Measurements from ENCODE around the gene RGS9BP. TPM values are rescaled to one million over a fixed set of nuclear protein-coding genes. Genes with fewer than 3 reads are reported as not detected.

Gene RGS9BP
- total RNA-seq, 1 donor from 2014 or later = 0.29 TPM

DNA sequence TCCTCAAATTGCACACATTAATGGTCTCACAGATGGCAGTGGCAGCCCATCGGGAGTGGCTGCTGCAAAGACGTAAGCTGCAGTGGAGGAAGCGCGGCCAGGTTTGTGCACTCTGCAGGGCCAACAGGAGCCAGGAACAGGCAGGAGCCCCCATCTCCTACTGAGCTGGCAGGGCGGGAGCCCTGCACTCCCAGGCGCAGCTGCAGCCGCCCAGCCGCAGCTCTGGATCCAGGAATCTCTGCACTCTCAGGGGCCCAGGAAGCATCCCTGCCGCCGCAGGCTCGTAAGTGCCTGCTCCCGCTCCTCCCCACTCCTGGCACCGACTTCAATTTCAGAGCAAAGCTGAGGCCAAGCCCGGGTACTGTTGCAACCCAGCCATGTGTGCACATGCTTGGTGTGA lies 38.2 kb upstream of the RGS9BP start:
- TF ChIP-seq, protein P1, sequence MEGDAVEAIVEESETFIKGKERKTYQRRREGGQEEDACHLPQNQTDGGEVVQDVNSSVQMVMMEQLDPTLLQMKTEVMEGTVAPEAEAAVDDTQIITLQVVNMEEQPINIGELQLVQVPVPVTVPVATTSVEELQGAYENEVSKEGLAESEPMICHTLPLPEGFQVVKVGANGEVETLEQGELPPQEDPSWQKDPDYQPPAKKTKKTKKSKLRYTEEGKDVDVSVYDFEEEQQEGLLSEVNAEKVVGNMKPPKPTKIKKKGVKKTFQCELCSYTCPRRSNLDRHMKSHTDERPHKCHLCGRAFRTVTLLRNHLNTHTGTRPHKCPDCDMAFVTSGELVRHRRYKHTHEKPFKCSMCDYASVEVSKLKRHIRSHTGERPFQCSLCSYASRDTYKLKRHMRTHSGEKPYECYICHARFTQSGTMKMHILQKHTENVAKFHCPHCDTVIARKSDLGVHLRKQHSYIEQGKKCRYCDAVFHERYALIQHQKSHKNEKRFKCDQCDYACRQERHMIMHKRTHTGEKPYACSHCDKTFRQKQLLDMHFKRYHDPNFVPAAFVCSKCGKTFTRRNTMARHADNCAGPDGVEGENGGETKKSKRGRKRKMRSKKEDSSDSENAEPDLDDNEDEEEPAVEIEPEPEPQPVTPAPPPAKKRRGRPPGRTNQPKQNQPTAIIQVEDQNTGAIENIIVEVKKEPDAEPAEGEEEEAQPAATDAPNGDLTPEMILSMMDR (IDR thresholded peaks at IDR 0.05; ENCODE audit: unreplicated experiment) = no peak
- H3K36me3 Mint-ChIP-seq = peaks cover 41% of the 10 kb centered on the region
- H3K9me3 Mint-ChIP-seq = no peaks in the 10 kb centered on the region
- H3K4me3 Mint-ChIP-seq = no peak overlapping the region
- no peak overlapping the region for H3K27ac Mint-ChIP-seq
- H3K4me1 Mint-ChIP-seq = no peaks in the 10 kb centered on the region
- H3K27me3 Mint-ChIP-seq (ENCODE audit: low read depth) = no peaks in the 10 kb centered on the region
- DNase-seq (ENCODE audit: low spot score in 2 of 2, unreplicated experiment in 2 of 2) = no peak

DNA sequence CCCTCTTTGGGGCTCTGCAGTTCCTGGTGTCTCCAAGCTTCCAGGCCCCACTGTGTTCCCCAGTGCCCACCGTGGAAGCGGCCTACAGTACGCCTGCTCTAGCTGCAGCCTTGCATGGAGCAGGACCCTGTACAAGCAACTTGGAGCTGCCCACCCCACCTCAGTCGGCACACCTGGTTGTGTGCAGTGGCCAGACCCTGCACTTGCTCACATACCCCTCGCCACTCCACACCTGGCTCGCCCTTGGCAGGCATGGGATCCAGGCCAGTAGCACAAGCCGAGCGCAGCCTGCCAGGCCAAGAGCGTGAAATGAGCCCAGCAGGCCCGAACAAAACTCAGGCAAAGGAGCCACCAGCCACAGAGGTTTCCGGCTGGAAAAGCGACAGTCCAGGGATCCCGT lies 37.0 kb upstream of the RGS9BP start:
- no peak overlapping the region for H3K4me3 Mint-ChIP-seq
- peaks cover 48% of the 10 kb centered on the region for H3K36me3 Mint-ChIP-seq
- TF ChIP-seq, protein P1 (IDR thresholded peaks at IDR 0.05; ENCODE audit: unreplicated experiment) = no peak
- no peak overlapping the region for H3K27ac Mint-ChIP-seq
- no peaks in the 10 kb centered on the region for H3K4me1 Mint-ChIP-seq
- no peak for DNase-seq (ENCODE audit: low spot score in 2 of 2, unreplicated experiment in 2 of 2)
- no peaks in the 10 kb centered on the region for H3K9me3 Mint-ChIP-seq
- H3K27me3 Mint-ChIP-seq (ENCODE audit: low read depth) = no peaks in the 10 kb centered on the region

DNA sequence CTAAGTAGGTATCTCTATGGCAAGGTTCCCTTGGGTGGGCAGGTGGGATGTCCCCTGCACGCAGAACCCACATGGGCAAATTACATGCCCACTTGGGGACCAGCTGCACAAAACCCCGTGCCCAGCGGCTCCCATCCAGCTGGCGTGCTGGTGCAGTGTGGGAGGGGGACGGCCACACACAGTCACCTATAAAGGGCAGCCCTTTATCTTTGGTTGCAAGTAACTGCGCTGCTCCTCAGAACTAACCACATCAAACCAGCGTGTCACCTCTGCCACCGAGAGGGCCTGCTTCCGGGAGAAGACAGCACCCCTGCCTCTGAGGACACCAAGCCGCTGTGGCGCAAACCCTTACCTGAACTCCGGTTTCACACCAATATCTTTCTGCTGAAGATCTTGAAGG lies 32.9 kb upstream of the RGS9BP start:
- TF ChIP-seq, protein P1 (IDR thresholded peaks at IDR 0.05; ENCODE audit: unreplicated experiment) = no peak
- no peak for DNase-seq (ENCODE audit: low spot score in 2 of 2, unreplicated experiment in 2 of 2)
- Mint-ChIP-seq H3K36me3 (peaks cover 55% of the 10 kb centered on the region), H3K27me3 (ENCODE audit: low read depth) (no peaks in the 10 kb centered on the region), H3K4me3 (no peak overlapping the region), H3K27ac (no peak overlapping the region), H3K4me1 (no peaks in the 10 kb centered on the region), H3K9me3 (no peaks in the 10 kb centered on the region)

DNA sequence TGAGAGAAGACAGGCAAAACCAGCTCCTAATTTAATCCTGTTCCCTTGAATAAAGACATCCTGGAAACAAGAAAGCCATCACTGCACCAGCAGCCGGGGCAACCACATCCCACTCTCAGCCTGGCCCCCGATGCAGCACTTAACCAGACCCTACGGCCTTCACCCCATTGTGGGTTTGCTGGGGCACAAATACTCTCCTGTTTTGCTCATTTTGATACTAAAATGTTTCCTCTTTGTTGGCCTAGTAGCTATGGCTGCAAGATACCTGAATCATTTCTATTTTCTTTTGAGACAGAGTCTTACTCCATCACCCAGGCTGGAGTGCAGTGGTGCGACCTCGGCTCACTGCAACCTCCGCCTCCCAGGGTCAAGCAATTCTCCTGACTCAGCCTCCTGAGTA lies 29.1 kb upstream of the RGS9BP start:
- TF ChIP-seq, protein P1 (IDR thresholded peaks at IDR 0.05; ENCODE audit: unreplicated experiment) = no peak
- Mint-ChIP-seq H3K4me1 (no peaks in the 10 kb centered on the region), H3K4me3 (no peak overlapping the region), H3K36me3 (peaks cover 42% of the 10 kb centered on the region), H3K9me3 (no peaks in the 10 kb centered on the region), H3K27ac (no peak overlapping the region), H3K27me3 (ENCODE audit: low read depth) (no peaks in the 10 kb centered on the region)
- DNase-seq (ENCODE audit: low spot score in 2 of 2, unreplicated experiment in 2 of 2) = no peak

DNA sequence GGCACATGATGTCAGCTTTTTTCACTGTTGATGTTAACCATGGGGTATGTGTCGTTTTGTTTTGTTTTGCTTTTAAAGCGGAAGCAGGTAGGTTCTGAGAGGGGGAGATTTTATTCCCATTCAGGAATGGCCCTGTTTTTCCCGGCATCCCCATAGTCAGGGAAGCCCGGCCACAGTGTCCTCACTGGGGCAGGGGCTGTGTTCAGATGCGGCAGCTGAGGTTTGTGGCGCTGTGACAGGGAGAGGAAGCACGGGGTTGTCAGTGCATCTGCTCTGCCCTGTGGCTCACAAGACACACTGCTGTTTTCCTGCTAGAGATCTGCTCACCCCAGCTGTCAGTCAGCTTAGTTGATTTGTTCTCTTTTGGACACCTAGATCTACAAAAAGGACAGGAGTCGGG lies 28.3 kb upstream of the RGS9BP start:
- no peak overlapping the region for H3K4me3 Mint-ChIP-seq
- TF ChIP-seq, protein P1 (IDR thresholded peaks at IDR 0.05; ENCODE audit: unreplicated experiment) = no peak
- H3K9me3 Mint-ChIP-seq = no peaks in the 10 kb centered on the region
- H3K27ac Mint-ChIP-seq = no peak overlapping the region
- DNase-seq (ENCODE audit: low spot score in 2 of 2, unreplicated experiment in 2 of 2) = no peak
- H3K36me3 Mint-ChIP-seq = peaks cover 38% of the 10 kb centered on the region
- H3K4me1 Mint-ChIP-seq = peaks cover 5% of the 10 kb centered on the region
- no peaks in the 10 kb centered on the region for H3K27me3 Mint-ChIP-seq (ENCODE audit: low read depth)

DNA sequence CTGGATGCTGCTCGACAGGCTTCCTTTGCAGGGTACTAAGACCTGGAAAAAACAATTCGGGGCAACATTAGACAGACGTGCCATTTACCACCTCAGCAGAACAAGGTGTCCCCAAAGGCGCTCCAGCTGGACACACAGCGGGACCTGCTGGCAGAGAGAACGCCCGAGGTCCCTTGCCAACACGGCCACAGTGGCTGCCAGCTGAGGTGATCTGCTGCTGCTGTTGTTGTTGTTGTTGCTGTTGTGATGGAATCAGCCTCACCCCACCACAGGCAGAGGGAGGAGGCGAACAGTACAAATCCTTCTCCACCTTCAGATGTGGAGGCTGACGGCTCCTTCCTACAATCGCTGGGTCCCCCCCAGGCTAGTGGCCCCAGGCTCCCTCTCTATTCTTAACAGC lies 25.9 kb upstream of the RGS9BP start:
- DNase-seq (ENCODE audit: low spot score in 2 of 2, unreplicated experiment in 2 of 2) = no peak
- TF ChIP-seq, protein P1 (IDR thresholded peaks at IDR 0.05; ENCODE audit: unreplicated experiment) = no peak
- Mint-ChIP-seq H3K4me3 (no peak overlapping the region), H3K27me3 (ENCODE audit: low read depth) (no peaks in the 10 kb centered on the region), H3K27ac (no peak overlapping the region), H3K4me1 (peaks cover 15% of the 10 kb centered on the region), H3K36me3 (peaks cover 29% of the 10 kb centered on the region), H3K9me3 (no peaks in the 10 kb centered on the region)

All from mesothelial cell of epicardium (in vitro differentiated cells).